Panc1 (cell line): Measurements from ENCODE around the gene LSM14B. TPM values are rescaled to one million over a fixed set of nuclear protein-coding genes. Genes with fewer than 3 reads are reported as not detected.

ENCODE experiments used
- ATAC-seq: fragments of 200-7000 bp; cut with Tn5 transposase; 2 replicates; pipeline ENCODE4 v1.9.1; 2020; ENCODE audit warnings: mild to moderate bottlenecking, moderate library complexity
- BruUV-seq: library from RNA; stranded (reverse); fragments of 400-500 nt; replicated peaks from 2 replicates; lab custom pipeline; 2021; lab: Mats Ljungman, UMichigan
- CTCF ChIA-PET: fragments of 300-600 bp; sonication (Branson Sonifier 250); formaldehyde crosslinking; loops from one replicate; lab custom pipeline; 2022; ENCODE audit warnings: antibody characterized with exemption; lab: Charles Lee
- POLR2A ChIA-PET: fragments of 300-600 bp; sonication (Branson Sonifier 250); formaldehyde crosslinking; loops from one replicate; lab custom pipeline; 2022; ENCODE audit warnings: antibody characterized with exemption; lab: Charles Lee
- DNase-seq: peaks from one replicate; pipeline ENCODE4 v3.0.0-alpha.2; 2010; ENCODE audit warnings: low read depth, low spot score
- H3K27ac ChIP-seq: 2 replicates; pipeline ENCODE4 v1.5.1; 2011; ENCODE audit warnings: mild to moderate bottlenecking, low read length, inconsistent platforms
- H3K27me3 ChIP-seq: fragments of 200-500 bp; sonication (Bioruptor generic); 2 replicates; pipeline ENCODE4 v1.6.0; 2014; ENCODE audit warnings: low read length, inconsistent platforms; ENCODE audit not compliant: control insufficient read depth, insufficient read depth
- H3K36me3 ChIP-seq: fragments of 200-500 bp; sonication (Bioruptor generic); 2 replicates; pipeline ENCODE4 v1.5.1; 2014; ENCODE audit warnings: inconsistent platforms, mild to moderate bottlenecking, low read length, moderate library complexity; ENCODE audit not compliant: control insufficient read depth, insufficient read depth
- H3K4me1 ChIP-seq: 2 replicates; pipeline ENCODE4 v1.5.1; 2011; ENCODE audit warnings: inconsistent platforms, mild to moderate bottlenecking, low read length, moderate library complexity; ENCODE audit not compliant: control insufficient read depth, insufficient read depth
- H3K4me3 ChIP-seq, 2 experiments: 2 replicates each; pipeline ENCODE4 v1.5.1; 2011 to 2012; ENCODE audit warnings: low read depth in 2 of 2, low read length in 2 of 2, mild to moderate bottlenecking in 2 of 2, inconsistent platforms in 1 of 2, moderate library complexity in 1 of 2
- H3K9me3 ChIP-seq: fragments of 200-500 bp; sonication (Bioruptor generic); 2 replicates; pipeline ENCODE4 v1.5.1; 2014; ENCODE audit warnings: low read depth, mild to moderate bottlenecking, inconsistent platforms, low read length, moderate library complexity; ENCODE audit not compliant: control insufficient read depth, insufficient read depth
- POLR2AphosphoS5 ChIP-seq: IDR thresholded peaks from 2 replicates; pipeline ENCODE4 v1.6.1; 2012; ENCODE audit warnings: mild to moderate bottlenecking, low read depth, low read length, moderate library complexity
- SIN3A ChIP-seq: IDR thresholded peaks from 2 replicates; pipeline ENCODE4 v1.6.1; 2012; ENCODE audit warnings: low read depth, mild to moderate bottlenecking, low read length, moderate library complexity, borderline replicate concordance; ENCODE audit not compliant: insufficient read depth
- TCF7L2 ChIP-seq: IDR thresholded peaks from 2 replicates; pipeline ENCODE4 v1.6.1; 2011; ENCODE audit warnings: mild to moderate bottlenecking, low read depth, low read length, inconsistent platforms
- in situ Hi-C: cut with HindIII; loops from 2 replicates; pipeline ENCODE4 v1.10.0; 2016; ENCODE audit warnings: low sequenced_read_pairs, low pct_unique_long_range_greater_than_20kb
- intact Hi-C: fragments of 100-400 bp; cut with micrococcal nuclease; formaldehyde crosslinking; loops from one replicate; pipeline ENCODE4 v1.10.0; 2022; ENCODE audit not compliant: unreplicated experiment
- total RNA-seq: library from RNA; stranded (reverse); gene quantifications from one replicate; pipeline ENCODE4 v1.2.1, GENCODE V29; 2021; ENCODE audit not compliant: unreplicated experiment
- TF ChIP-seq, protein P1 (sequence below), 2 experiments: IDR thresholded peaks; 2 replicates each; pipeline ENCODE4 v1.6.1; 2011 to 2012; ENCODE audit warnings: low read depth in 2 of 2, control low read depth in 1 of 2, low read length in 1 of 2, mild to moderate bottlenecking in 1 of 2, moderate library complexity in 1 of 2; ENCODE audit not compliant: insufficient read depth in 1 of 2
- TF ChIP-seq, protein P2 (sequence below): fragments of 450-650 bp; IDR thresholded peaks from 2 replicates; pipeline ENCODE4 v1.5.1; 2017; ENCODE audit warnings: mild to moderate bottlenecking

Gene LSM14B
- total RNA-seq, 1 experiment from 2014 or later: 52.2 TPM

DNA sequence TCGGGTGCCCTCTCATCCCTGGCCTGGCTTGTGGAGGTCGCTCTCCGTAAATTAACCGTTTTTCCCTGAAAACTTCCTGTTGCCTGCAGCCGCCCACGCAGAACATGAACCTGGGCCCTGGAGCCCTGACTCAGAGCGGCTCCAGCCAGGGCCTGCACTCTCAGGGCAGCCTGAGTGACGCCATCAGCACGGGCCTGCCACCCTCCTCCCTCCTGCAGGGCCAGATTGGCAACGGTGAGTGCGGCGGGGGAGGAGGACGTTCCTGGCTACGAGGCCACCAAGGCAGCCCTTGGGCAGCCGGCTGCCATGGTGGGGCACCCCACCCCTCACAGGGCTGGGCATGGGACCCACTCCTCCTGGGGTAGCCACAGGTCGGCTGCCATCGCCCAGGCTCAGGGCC lies 39.1 kb downstream of the LSM14B start:
- Histone ChIP-seq H3K36me3 (no peaks in the 10 kb centered on the region; the same call in 1 of the 2 replicates), H3K9me3 (no peaks in the 10 kb centered on the region), H3K27me3 (no peaks in the 10 kb centered on the region), H3K4me3 (no peak overlapping the region), H3K4me1 (peaks cover 4% of the 10 kb centered on the region), H3K27ac (no peak overlapping the region)
- ChIA-PET CTCF (no interaction called here), POLR2A (no interaction called here)
- TF ChIP-seq, protein P1, sequence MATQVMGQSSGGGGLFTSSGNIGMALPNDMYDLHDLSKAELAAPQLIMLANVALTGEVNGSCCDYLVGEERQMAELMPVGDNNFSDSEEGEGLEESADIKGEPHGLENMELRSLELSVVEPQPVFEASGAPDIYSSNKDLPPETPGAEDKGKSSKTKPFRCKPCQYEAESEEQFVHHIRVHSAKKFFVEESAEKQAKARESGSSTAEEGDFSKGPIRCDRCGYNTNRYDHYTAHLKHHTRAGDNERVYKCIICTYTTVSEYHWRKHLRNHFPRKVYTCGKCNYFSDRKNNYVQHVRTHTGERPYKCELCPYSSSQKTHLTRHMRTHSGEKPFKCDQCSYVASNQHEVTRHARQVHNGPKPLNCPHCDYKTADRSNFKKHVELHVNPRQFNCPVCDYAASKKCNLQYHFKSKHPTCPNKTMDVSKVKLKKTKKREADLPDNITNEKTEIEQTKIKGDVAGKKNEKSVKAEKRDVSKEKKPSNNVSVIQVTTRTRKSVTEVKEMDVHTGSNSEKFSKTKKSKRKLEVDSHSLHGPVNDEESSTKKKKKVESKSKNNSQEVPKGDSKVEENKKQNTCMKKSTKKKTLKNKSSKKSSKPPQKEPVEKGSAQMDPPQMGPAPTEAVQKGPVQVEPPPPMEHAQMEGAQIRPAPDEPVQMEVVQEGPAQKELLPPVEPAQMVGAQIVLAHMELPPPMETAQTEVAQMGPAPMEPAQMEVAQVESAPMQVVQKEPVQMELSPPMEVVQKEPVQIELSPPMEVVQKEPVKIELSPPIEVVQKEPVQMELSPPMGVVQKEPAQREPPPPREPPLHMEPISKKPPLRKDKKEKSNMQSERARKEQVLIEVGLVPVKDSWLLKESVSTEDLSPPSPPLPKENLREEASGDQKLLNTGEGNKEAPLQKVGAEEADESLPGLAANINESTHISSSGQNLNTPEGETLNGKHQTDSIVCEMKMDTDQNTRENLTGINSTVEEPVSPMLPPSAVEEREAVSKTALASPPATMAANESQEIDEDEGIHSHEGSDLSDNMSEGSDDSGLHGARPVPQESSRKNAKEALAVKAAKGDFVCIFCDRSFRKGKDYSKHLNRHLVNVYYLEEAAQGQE (IDR thresholded peaks at IDR 0.05; ENCODE audit: insufficient read depth in 1 of 2, low read depth in 2 of 2, low read length in 1 of 2): no peak
- TF ChIP-seq, protein P2, sequence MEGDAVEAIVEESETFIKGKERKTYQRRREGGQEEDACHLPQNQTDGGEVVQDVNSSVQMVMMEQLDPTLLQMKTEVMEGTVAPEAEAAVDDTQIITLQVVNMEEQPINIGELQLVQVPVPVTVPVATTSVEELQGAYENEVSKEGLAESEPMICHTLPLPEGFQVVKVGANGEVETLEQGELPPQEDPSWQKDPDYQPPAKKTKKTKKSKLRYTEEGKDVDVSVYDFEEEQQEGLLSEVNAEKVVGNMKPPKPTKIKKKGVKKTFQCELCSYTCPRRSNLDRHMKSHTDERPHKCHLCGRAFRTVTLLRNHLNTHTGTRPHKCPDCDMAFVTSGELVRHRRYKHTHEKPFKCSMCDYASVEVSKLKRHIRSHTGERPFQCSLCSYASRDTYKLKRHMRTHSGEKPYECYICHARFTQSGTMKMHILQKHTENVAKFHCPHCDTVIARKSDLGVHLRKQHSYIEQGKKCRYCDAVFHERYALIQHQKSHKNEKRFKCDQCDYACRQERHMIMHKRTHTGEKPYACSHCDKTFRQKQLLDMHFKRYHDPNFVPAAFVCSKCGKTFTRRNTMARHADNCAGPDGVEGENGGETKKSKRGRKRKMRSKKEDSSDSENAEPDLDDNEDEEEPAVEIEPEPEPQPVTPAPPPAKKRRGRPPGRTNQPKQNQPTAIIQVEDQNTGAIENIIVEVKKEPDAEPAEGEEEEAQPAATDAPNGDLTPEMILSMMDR: no peak
- TF ChIP-seq POLR2AphosphoS5 (no peak), TCF7L2 (no peak), SIN3A (no peak)
- DNase-seq (no peak), ATAC-seq (no peak)
- BruUV-seq: no TSS peak
- in situ Hi-C loops: no loop called here
- intact Hi-C loops: no loop called here

DNA sequence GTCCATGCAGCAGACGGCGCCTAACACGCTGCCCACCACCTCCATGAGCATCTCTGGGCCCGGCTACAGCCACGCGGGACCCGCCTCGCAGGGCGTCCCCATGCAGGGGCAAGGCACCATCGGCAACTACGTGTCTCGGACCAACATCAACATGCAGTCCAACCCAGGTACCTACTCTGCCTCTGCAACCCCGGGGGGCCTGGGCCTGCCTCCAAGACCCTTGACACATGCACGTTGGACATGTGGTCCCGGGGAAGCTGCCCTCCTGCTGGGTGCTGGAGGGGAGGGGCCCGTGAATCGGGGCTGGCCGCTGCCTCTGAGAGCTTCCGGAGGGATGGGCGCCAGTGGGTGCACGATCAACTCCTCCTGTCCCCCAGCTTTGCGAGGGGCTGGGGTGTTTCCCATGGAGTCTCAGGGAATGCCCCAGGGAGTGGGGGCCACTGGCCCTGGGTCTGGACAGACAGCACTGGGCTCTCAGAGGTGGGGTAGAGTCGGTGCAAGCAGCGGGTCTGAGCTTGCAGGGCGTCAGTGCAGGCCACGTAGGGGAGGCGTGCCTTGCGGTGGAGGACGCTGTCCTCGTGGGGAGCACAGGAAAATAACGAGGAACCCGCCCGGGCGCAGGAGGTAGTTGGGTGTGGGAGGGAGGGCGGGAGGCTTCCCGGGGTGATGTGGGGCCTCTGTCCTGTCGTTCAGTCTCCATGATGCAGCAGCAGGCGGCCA lies 40.6 kb downstream of the LSM14B start:
- in situ Hi-C loops (no loop called here), intact Hi-C loops (no loop called here)
- no TSS peak for BruUV-seq
- CTCF ChIA-PET: interaction anchor here (0.6 kb wide), 1 partner anchor 13 kb away, joined by 3 read pairs; no protein-coding TSS in a partner anchor
- H3K27me3 ChIP-seq: no peaks in the 10 kb centered on the region
- H3K9me3 ChIP-seq: no peaks in the 10 kb centered on the region
- ATAC-seq: no peak
- TF ChIP-seq SIN3A: no peak
- no peak for TF ChIP-seq TCF7L2
- no peak for TF ChIP-seq POLR2AphosphoS5
- TF ChIP-seq, protein P1 (IDR thresholded peaks at IDR 0.05; ENCODE audit: insufficient read depth in 1 of 2, low read depth in 2 of 2, low read length in 1 of 2): no peak
- TF ChIP-seq, protein P2: no peak
- H3K4me1 ChIP-seq: no peaks in the 10 kb centered on the region
- H3K36me3 ChIP-seq: no peaks in the 10 kb centered on the region; the same call in 1 of the 2 replicates
- no peak overlapping the region for H3K4me3 ChIP-seq
- H3K27ac ChIP-seq: no peak overlapping the region
- POLR2A ChIA-PET: no interaction called here
- no peak for DNase-seq
